Neutrophil (primary cell): ENCODE measurements around the gene KIF1A.

Experiments
- H3K27ac ChIP-seq: fragments of 200-600 bp; sonication (generic); 2 replicates; pipeline ENCODE4 v1.5.1; 2016; ENCODE audit warnings: mild to moderate bottlenecking, moderate library complexity
- H3K27me3 ChIP-seq: fragments of 200-600 bp; sonication (generic); 2 replicates; pipeline ENCODE4 v1.6.0; 2016; ENCODE audit warnings: mild to moderate bottlenecking
- H3K36me3 ChIP-seq: fragments of 200-600 bp; sonication (generic); 2 replicates; pipeline ENCODE4 v1.5.1; 2017
- H3K4me1 ChIP-seq, 2 experiments: fragments of 200-600 bp in 1 of 2; sonication (generic) in 1 of 2; 1 replicate in 1 of 2; 2 replicates in 1 of 2; pipeline versions ENCODE4 v1.5.1 to v1.6.1; 2013 to 2016; ENCODE audit warnings: low read depth in 1 of 2, low read length in 1 of 2, mild to moderate bottlenecking in 1 of 2, moderate library complexity in 1 of 2; ENCODE audit not compliant: control insufficient read depth in 1 of 2, insufficient read depth in 1 of 2
- H3K4me3 ChIP-seq, 2 experiments: fragments of 200-600 bp in 1 of 2; sonication (generic) in 1 of 2; 1 replicate in 1 of 2; 2 replicates in 1 of 2; pipeline ENCODE4 v1.5.1; 2013 to 2016; ENCODE audit warnings: low read depth in 1 of 2, low read length in 1 of 2, mild to moderate bottlenecking in 1 of 2, moderate library complexity in 1 of 2
- H3K9me3 ChIP-seq: fragments of 200-600 bp; sonication (generic); 2 replicates; pipeline ENCODE4 v1.5.1; 2016
- CTCF ChIP-seq: fragments of 200-600 bp; sonication (generic); IDR thresholded peaks from 2 replicates; pipeline ENCODE4 v1.5.1; 2016; ENCODE audit warnings: antibody characterized with exemption

KIF1A gene

DNA sequence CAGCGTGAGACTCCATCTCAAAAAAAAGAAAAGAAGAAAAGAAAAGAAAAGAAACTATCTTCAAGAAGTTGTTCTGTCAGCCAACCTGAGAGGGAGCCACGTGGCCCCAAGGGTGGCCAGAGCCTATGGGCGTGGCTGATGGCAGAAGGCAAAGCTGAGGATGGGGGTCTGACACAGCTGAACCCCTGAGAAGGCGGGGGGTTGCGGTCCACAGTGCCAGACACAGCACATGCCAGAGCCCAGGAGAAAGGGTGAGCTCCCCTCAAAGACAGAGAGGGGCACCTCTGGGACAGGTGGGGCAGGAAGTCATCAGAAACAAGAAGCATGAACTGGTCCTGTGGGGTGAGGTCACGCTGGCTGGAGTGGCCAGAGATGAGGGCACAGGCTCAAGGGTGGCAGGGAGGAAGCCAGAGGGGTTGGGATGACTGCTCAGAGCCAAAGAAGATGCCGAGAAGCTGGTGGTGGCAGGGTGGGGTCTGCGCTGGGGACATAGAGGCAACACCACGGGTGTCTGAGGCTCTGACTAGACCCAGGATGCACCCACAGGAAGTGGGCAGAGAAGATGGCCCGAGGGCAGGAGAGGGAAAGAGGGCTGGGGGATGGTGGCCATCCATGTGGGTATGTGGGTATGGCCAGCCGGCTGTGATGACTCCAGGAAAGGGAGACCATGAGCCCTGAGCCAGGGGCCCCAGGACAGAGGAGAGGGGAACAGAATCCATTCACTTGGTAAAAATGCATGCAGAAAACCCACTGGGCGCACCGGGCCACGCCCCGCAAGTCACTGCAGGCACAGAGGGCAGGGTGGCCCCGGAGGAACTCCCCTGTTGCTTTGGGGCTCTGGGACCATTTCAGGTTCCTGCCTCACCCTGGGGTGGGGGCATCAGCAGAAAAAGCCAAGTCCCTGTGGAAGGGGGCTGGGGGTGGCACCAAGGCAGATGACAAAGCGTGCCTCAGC, 8.4 kb downstream of the KIF1A start:
- Histone ChIP-seq H3K9me3 (no peaks in the 10 kb centered on the region), H3K4me3 (no peak overlapping the region), H3K27me3 (peaks cover 22% of the 10 kb centered on the region), H3K27ac (no peak overlapping the region), H3K4me1 (no peaks in the 10 kb centered on the region), H3K36me3 (no peaks in the 10 kb centered on the region)
- TF ChIP-seq CTCF, result no peak

GRCh38 chr2:240810621-240811020, 9.4 kb downstream of the KIF1A start:
- Histone ChIP-seq H3K9me3 (no peaks in the 10 kb centered on the region), H3K4me3 (no peak overlapping the region), H3K27ac (no peak overlapping the region), H3K27me3 (peaks cover 22% of the 10 kb centered on the region), H3K36me3 (no peaks in the 10 kb centered on the region), H3K4me1 (no peaks in the 10 kb centered on the region)
- TF ChIP-seq CTCF, result no peak

GRCh38 chr2:240810199-240810598, 9.8 kb downstream of the KIF1A start:
- Histone ChIP-seq H3K4me1 (no peaks in the 10 kb centered on the region), H3K27ac (no peak overlapping the region), H3K27me3 (peaks cover 25% of the 10 kb centered on the region), H3K9me3 (no peaks in the 10 kb centered on the region), H3K36me3 (no peaks in the 10 kb centered on the region), H3K4me3 (no peak overlapping the region)
- TF ChIP-seq CTCF, result no peak

DNA sequence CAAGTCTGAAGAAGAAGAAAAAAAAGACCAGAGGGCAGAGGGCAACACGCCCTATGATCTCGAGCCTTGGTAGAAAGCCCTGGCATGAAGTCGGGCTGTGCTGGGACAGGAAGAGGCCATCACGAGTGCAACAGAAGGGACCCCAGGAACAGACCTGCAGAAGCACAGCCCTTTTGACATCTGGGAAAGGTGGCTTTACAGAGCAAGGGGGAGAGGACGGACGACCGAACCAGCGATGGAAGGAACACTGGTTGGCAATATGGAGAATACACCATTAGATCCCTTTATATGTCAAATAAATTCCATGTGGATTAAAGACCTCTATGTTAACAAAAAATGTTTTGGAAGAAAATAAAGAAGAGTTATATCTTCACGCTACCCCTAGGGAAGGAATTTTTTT, 10.7 kb downstream of the KIF1A start:
- H3K27ac ChIP-seq, result no peak overlapping the region
- H3K27me3 ChIP-seq, result peaks cover 34% of the 10 kb centered on the region
- H3K36me3 ChIP-seq, result no peaks in the 10 kb centered on the region
- TF ChIP-seq CTCF, result no peak
- H3K4me3 ChIP-seq, result no peak overlapping the region
- no peaks in the 10 kb centered on the region for H3K4me1 ChIP-seq
- no peaks in the 10 kb centered on the region for H3K9me3 ChIP-seq

GRCh38 chr2:240806459-240806858, 13.6 kb downstream of the KIF1A start:
- no peaks in the 10 kb centered on the region for H3K36me3 ChIP-seq
- peaks cover 53% of the 10 kb centered on the region for H3K27me3 ChIP-seq
- TF ChIP-seq CTCF, result no peak
- no peak overlapping the region for H3K4me3 ChIP-seq
- no peaks in the 10 kb centered on the region for H3K4me1 ChIP-seq
- no peaks in the 10 kb centered on the region for H3K9me3 ChIP-seq
- no peak overlapping the region for H3K27ac ChIP-seq
